Activated CD4-positive, alpha-beta memory T cell treated with anti-CD3 and anti-CD28 coated beads, Interleukin-2, amount 10 ng/mL, durations not matched to agents 7 days and 5 days (primary cell): ENCODE measurements around the gene CISD3. TPM values are rescaled to one million over a fixed set of nuclear protein-coding genes. Genes with fewer than 3 reads are reported as not detected.

Source experiments
- CTCF ChIA-PET: fragments of 350-600 bp; sonication (Branson Sonifier 250); formaldehyde crosslinking; loops from one replicate; lab custom pipeline; 2021; ENCODE audit warnings: antibody characterized with exemption, inconsistent platforms; lab: Charles Lee
- POLR2A ChIA-PET: fragments of 350-600 bp; sonication (Branson Sonifier 250); formaldehyde crosslinking; loops from one replicate; lab custom pipeline; 2021; ENCODE audit warnings: antibody characterized with exemption; lab: Charles Lee
- DNase-seq: peaks from one replicate; pipeline ENCODE4 v3.0.0-alpha.2; 2020
- H3K27ac Mint-ChIP-seq: one replicate; pipeline ENCODE4 v1.8.0; 2021; ENCODE audit warnings: mild to moderate bottlenecking, mixed read lengths
- H3K27me3 Mint-ChIP-seq: one replicate; pipeline ENCODE4 v1.8.0; 2021; ENCODE audit warnings: mixed read lengths
- H3K36me3 Mint-ChIP-seq: one replicate; pipeline ENCODE4 v1.8.0; 2021; ENCODE audit warnings: low read depth, mixed read lengths
- H3K4me1 Mint-ChIP-seq: one replicate; pipeline ENCODE4 v1.8.0; 2021; ENCODE audit warnings: mixed read lengths
- H3K4me3 Mint-ChIP-seq: one replicate; pipeline ENCODE4 v1.8.0; 2021; ENCODE audit warnings: mild to moderate bottlenecking, mixed read lengths
- H3K9me3 Mint-ChIP-seq: one replicate; pipeline ENCODE4 v1.8.0; 2021; ENCODE audit warnings: mixed read lengths
- total RNA-seq, 2 experiments: library from RNA; stranded (reverse); gene quantifications; one replicate each; pipeline ENCODE4 v1.2.3, GENCODE V29; 2021

CISD3 gene, protein sequence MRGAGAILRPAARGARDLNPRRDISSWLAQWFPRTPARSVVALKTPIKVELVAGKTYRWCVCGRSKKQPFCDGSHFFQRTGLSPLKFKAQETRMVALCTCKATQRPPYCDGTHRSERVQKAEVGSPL
- 10 to 100 TPM; 42.8 to 48.6 TPM for total RNA-seq

DNA sequence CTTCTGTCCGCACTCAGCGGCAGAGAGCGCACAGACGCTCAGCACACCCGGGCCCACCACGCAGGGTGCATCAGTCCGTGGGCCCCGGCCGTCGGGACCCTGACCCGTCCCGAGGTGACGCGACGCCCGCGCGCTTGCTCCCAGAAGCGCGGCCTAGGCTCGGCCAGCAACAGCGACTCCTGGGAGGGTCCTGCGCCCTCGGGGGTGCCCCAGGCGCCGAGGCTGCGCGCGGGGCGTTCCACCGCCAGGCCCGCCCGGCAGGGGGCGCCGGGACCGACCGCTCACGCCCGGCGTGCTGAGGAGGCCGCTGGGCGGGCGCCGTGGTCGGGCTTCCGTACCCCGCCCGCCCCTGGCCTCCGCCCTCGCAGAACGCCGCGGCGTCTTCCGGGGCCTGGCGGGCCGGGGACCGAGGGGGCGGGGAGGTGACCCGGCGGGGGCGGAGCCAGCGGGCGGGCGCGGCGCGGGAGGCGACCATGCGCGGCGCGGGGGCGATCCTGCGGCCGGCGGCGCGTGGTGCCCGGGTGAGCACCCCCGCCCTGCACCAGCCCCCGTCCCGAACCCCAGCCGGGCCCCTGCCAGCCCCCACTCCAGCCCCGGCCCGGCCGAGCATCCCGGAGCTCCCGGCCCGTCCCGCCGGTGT is at the start of gene CISD3:
TSS of gene CISD3 (plus strand) at position 456 of the 640 bp plus-strand sequence. CDS start at position 474, 18 bp downstream.
- peak; percentile 90 for DNase-seq
- H3K36me3 Mint-ChIP-seq, result peaks cover 41% of the 10 kb centered on the region
- POLR2A ChIA-PET, result interaction anchor here (0.9 to 16.6 kb wide), 11 partner anchors 13 to 124 kb away, joined by 3 to 419 read pairs (median 16); partner anchors contain the start of genes EPOP, MLLT6 and RPL23
- CTCF ChIA-PET, result interaction anchor here (1.3 to 2.6 kb wide), 4 partner anchors 23 to 52 kb away, joined by 3 to 18 read pairs (median 8); no protein-coding TSS in a partner anchor
- no peaks in the 10 kb centered on the region for H3K9me3 Mint-ChIP-seq
- peaks cover 78% of the 10 kb centered on the region for H3K4me1 Mint-ChIP-seq
- H3K27ac Mint-ChIP-seq, result peak within 1 kb of the TSS; percentile 100
- H3K4me3 Mint-ChIP-seq, result peak within 1 kb of the TSS; percentile 99
- H3K27me3 Mint-ChIP-seq, result no peaks in the 10 kb centered on the region

DNA sequence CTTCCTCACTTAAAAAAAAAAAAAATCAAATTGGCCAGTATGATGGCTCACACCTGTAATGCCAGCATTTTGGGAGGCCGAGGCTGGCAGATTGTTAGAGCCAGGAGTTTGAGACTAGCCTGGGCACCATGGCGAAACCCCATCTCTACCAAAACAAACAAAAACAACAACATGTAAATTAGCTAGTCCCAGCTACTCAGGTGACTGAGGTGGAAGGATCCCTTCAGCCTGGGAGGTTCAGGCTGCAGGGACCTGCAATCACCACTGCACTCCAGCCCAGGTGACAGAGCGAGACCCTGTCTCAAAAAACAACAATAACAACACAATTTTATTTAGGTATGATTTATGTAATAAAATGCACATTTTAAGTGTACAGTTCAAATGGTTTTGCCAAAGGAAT is 49.0 kb upstream of the CISD3 start:
- peaks cover 5% of the 10 kb centered on the region for H3K27me3 Mint-ChIP-seq
- no peak overlapping the region for H3K4me3 Mint-ChIP-seq
- no peak overlapping the region for H3K27ac Mint-ChIP-seq
- H3K4me1 Mint-ChIP-seq, result peaks cover 13% of the 10 kb centered on the region
- no peaks in the 10 kb centered on the region for H3K9me3 Mint-ChIP-seq
- POLR2A ChIA-PET, result interaction anchor here (1.7 kb wide), 1 partner anchor 24 kb away, joined by 8 read pairs; the partner anchor contains the start of gene MLLT6
- H3K36me3 Mint-ChIP-seq, result no peaks in the 10 kb centered on the region
- no peak for DNase-seq
- CTCF ChIA-PET, result interaction anchor here (0.7 to 1.9 kb wide), 7 partner anchors 11 to 563 kb away, joined by 3 to 12 read pairs (median 3); no protein-coding TSS in a partner anchor

DNA sequence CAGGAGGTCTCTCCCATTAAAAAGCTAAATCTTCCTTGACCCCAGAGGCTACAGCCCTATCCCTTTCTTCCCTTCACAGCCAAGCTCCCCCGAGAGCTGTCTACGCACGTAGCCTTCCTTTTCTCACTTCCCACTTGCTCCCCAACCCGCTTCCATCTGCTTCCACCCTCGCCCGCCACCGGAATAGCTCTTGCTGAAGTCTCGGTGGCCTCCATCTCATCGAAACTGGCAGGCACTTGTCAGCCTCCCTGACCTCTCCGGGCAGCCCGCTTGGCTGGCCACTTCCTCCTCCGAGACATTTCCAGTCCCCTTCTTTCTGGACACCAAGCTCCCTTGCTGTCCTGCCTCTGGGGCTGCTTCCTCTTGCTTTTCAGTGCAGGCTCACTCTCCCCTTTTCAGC is 44.6 kb upstream of the CISD3 start:
- Mint-ChIP-seq H3K4me1 (no peaks in the 10 kb centered on the region), H3K9me3 (no peaks in the 10 kb centered on the region), H3K4me3 (no peak overlapping the region), H3K36me3 (no peaks in the 10 kb centered on the region), H3K27me3 (peaks cover 9% of the 10 kb centered on the region), H3K27ac (no peak overlapping the region)
- CTCF ChIA-PET, result no interaction called here
- no peak for DNase-seq
- POLR2A ChIA-PET, result no interaction called here

DNA sequence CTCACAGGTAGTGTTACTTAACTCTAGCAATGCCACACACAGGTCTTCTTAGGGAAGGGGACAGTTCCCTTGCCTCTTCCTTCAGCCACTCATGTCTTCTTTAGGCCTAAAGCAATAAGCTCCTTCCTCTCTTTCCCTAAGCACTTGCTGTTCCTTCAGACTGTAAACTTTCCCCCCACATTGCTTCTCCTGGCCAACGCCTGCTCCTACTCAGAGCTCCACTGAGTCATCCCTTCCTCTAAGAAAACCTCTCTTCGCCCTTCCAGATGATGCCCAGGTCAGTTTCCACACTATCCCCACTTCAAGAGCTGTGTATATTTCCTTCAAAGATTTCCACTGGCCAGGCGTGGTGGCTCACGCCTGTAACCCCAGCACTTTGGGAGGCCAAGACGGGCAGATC is 42.9 kb upstream of the CISD3 start:
- H3K9me3 Mint-ChIP-seq, result no peaks in the 10 kb centered on the region
- H3K4me1 Mint-ChIP-seq, result no peaks in the 10 kb centered on the region
- ChIA-PET CTCF (interaction anchor here (0.7 to 1.4 kb wide), 7 partner anchors 18 to 211 kb away, joined by 3 to 4 read pairs (median 3); partner anchors contain the start of gene MLLT6), POLR2A (interaction anchor here (1.5 to 2.0 kb wide), 2 partner anchors 8 to 17 kb away, joined by 3 to 6 read pairs; partner anchors contain the start of gene MLLT6)
- H3K4me3 Mint-ChIP-seq, result no peak overlapping the region
- no peak overlapping the region for H3K27ac Mint-ChIP-seq
- DNase-seq, result no peak
- peaks cover 14% of the 10 kb centered on the region for H3K27me3 Mint-ChIP-seq
- H3K36me3 Mint-ChIP-seq, result no peaks in the 10 kb centered on the region

DNA sequence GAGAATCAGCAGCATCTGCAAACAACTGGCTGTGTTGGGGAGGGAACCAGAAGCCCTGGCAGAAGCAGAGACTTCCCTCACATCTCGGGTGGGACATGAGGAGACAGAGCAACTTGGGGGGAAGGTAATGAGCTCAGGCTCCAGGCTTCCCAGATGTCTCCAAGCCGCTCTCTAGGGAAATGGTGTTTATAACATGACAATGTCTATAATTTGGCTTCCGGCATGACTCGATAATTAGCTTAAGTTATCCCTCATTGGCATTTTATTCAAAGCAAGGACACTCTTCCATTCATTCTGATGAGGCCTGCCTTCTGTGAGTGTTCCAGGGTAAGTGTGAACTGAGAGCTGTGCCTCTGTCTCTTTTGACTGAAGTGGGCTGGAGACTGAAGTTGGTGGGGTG is 39.8 kb upstream of the CISD3 start:
- Mint-ChIP-seq H3K4me1 (no peaks in the 10 kb centered on the region), H3K9me3 (no peaks in the 10 kb centered on the region), H3K27ac (no peak overlapping the region), H3K36me3 (no peaks in the 10 kb centered on the region), H3K27me3 (peaks cover 11% of the 10 kb centered on the region), H3K4me3 (no peak overlapping the region)
- ChIA-PET POLR2A (interaction anchor here (1.2 kb wide), 1 partner anchor 14 kb away, joined by 3 read pairs; no protein-coding TSS in a partner anchor), CTCF (interaction anchor here (1.1 to 1.6 kb wide), 2 partner anchors 14 to 28 kb away, joined by 3 read pairs; no protein-coding TSS in a partner anchor)
- no peak for DNase-seq

DNA sequence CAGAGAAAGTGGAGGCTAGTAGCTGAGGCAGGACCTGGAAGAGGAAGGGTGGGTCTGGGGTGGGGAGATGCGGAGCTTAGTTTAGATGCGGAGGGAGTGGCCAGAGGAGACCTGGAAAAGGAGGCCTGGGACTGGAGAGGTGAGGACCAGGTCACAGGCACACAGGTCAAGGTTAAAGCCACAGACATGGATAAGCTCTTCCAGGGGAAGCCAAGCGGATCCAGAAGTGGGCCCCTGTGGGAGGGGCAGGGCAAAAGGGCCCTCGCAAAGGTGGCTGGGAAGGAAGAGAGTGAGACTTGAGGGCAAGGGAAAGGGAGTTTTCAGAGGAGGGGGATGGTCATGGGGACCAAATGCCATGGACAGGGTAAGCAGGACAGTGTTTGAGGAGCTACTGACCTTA is 39.0 kb upstream of the CISD3 start:
- Mint-ChIP-seq H3K27ac (no peak overlapping the region), H3K27me3 (peaks cover 9% of the 10 kb centered on the region), H3K36me3 (no peaks in the 10 kb centered on the region), H3K4me1 (peaks cover 2% of the 10 kb centered on the region), H3K4me3 (no peak overlapping the region), H3K9me3 (no peaks in the 10 kb centered on the region)
- ChIA-PET POLR2A (interaction anchor here (1.2 to 2.0 kb wide), 2 partner anchors 13 to 37 kb away, joined by 3 to 5 read pairs; no protein-coding TSS in a partner anchor), CTCF (interaction anchor here (1.7 kb wide), 1 partner anchor 14 kb away, joined by 7 read pairs; no protein-coding TSS in a partner anchor)
- DNase-seq, result no peak

DNA sequence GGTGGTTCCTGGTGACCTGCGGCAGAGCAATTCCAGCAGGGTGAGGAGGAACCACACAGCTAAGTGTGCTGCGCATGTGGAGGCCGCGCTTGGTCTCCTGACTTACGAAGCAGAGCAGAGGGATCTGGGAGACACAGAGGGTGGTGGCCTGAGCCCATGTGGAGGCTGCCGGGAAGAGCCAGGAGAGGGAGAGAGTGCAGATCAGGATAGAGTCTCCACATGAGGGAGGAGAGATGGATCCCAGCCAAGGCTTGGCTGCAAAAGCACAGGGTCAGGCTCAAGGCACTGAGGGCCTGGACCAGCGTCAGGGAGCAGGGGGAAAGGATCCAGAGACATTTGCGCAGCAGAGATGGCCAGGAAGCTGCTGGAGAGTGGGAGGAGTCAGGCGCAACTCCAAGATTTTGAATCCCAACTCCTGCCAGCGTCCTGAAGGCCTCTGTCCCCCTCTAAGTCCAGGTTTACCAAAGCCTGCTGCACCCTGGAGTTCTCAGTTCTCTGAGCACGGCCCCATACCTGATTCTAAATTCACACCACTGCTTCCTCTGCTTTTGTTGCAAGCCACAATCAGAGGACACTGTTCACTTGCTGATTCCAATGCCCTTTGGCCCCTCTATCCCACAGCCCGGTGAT is 36.3 kb upstream of the CISD3 start:
- H3K4me1 Mint-ChIP-seq, result peaks cover 20% of the 10 kb centered on the region
- DNase-seq, result no peak
- no peaks in the 10 kb centered on the region for H3K9me3 Mint-ChIP-seq
- POLR2A ChIA-PET, result interaction anchor here (1.2 kb wide), 1 partner anchor 11 kb away, joined by 4 read pairs; the partner anchor contains the start of gene MLLT6
- H3K4me3 Mint-ChIP-seq, result no peak overlapping the region
- peaks cover 6% of the 10 kb centered on the region for H3K27me3 Mint-ChIP-seq
- no peaks in the 10 kb centered on the region for H3K36me3 Mint-ChIP-seq
- H3K27ac Mint-ChIP-seq, result no peak overlapping the region
- CTCF ChIA-PET, result no interaction called here

DNA sequence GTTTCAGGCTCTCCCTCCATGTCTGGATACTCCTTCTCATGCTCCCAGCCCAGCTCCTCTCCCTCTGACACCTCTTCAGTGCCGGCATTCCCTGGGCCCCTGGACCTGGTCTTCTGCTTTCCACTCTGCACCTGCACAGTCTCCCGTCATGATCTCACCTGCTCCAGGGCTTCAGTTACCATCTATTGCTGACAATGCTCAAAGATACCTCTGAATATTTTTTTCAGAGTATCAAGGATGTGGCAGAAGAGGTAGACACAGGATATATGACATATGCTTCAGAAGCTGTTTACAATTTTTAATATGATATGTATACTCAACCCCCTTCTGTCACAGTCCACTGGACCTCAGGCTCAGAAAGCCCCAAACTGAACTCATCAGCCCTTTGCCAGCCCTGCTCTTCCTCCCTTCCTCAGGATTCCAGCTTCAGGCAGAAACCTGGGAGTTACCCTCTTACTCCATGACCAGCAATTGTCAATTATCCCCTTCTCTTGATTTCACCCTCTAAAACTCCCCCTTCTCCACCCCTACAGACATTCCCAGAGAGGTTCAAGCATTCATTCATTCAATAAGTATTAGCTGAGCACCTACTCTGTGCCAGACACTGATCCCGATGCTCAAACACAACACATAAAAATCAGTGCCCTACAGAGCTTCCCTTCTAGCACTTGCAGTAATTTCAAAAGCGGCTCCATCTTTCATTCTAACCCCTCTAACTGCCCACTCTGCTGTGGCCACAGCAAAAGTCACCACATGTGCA is 32.9 kb upstream of the CISD3 start:
- H3K27me3 Mint-ChIP-seq, result no peaks in the 10 kb centered on the region
- peaks cover 44% of the 10 kb centered on the region for H3K4me1 Mint-ChIP-seq
- H3K9me3 Mint-ChIP-seq, result no peaks in the 10 kb centered on the region
- H3K27ac Mint-ChIP-seq, result peak overlapping the region; percentile 78
- H3K4me3 Mint-ChIP-seq, result no peak overlapping the region
- H3K36me3 Mint-ChIP-seq, result no peaks in the 10 kb centered on the region
- ChIA-PET CTCF (interaction anchor here (1.0 to 1.1 kb wide), 3 partner anchors 9 to 72 kb away, joined by 3 to 7 read pairs (median 5); no protein-coding TSS in a partner anchor), POLR2A (interaction anchor here (1.2 to 3.3 kb wide), 3 partner anchors 9 to 31 kb away, joined by 6 to 16 read pairs (median 11); partner anchors contain the start of gene MLLT6)
- no peak for DNase-seq

DNA sequence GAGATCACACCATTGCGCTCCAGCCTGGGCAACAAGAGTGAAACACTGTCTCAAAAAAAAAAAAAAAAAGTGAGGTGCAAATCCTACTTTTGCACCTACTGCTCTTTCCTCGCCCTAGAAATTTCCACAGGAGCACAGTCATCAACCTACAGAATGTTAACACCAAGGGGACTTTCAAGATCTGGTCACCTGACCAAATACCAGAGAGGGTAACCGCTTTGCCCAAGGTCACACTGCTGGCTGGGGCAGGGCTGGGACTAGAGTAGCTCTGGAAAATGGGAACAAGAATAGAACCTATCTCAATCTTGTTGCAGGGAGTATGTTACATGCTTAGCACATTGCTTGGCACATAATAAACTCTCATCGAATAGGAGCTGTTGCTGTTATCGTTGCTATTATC is 31.4 kb upstream of the CISD3 start:
- Mint-ChIP-seq H3K27me3 (no peaks in the 10 kb centered on the region), H3K4me1 (peaks cover 44% of the 10 kb centered on the region), H3K36me3 (peaks cover 4% of the 10 kb centered on the region), H3K4me3 (no peak overlapping the region), H3K27ac (no peak overlapping the region), H3K9me3 (no peaks in the 10 kb centered on the region)
- POLR2A ChIA-PET, result interaction anchor here (1.0 to 13.2 kb wide), 3 partner anchors 22 to 36 kb away, joined by 3 to 419 read pairs (median 9); no protein-coding TSS in a partner anchor
- CTCF ChIA-PET, result interaction anchor here (0.9 to 1.4 kb wide), 2 partner anchors 22 to 30 kb away, joined by 3 to 6 read pairs; no protein-coding TSS in a partner anchor
- no peak for DNase-seq

DNA sequence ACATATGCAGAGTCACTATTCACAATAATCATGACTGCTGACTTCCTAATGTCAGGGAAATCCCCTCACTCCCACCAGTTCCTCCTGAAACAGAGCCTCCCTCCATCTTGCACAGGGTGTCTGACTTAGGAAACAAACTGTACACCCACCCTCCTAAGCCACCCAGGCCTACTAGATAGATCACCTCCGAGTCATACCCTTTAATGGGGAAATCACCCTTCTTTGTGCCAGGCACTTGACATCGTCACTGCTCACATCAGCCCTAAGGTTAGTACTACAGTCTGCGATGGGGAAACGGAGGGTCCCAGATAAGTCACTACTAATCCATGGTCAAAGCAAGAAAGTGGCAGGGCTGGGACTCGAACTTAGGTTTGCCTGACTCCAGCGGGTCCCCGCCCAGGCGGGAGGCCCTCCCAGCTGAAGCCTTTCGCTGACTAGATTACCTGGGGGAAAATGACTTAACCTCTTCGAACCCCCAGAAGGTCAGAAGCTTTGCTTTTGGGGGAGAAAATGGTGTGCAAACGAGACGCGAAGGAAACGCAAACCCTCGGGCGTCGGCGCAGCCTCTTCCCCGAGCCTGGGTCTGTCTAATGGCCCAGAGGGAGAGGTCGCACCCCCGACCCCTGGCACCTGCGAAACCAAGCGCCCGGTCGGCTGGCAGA is 28.5 kb upstream of the CISD3 start:
- peak overlapping the region; percentile 99 for H3K27ac Mint-ChIP-seq
- DNase-seq, result peak; percentile 75
- H3K36me3 Mint-ChIP-seq, result peaks cover 20% of the 10 kb centered on the region
- no peaks in the 10 kb centered on the region for H3K9me3 Mint-ChIP-seq
- H3K4me3 Mint-ChIP-seq, result peak overlapping the region; percentile 69
- POLR2A ChIA-PET, result interaction anchor here (1.0 to 13.2 kb wide), 9 partner anchors 9 to 168 kb away, joined by 3 to 419 read pairs (median 7); partner anchors contain the start of genes EPOP, LASP1 and PSMB3
- CTCF ChIA-PET, result interaction anchor here (0.7 to 2.5 kb wide), 5 partner anchors 24 to 143 kb away, joined by 3 to 12 read pairs (median 3); partner anchors contain the start of gene CISD3
- no peaks in the 10 kb centered on the region for H3K27me3 Mint-ChIP-seq
- H3K4me1 Mint-ChIP-seq, result peaks cover 47% of the 10 kb centered on the region

DNA sequence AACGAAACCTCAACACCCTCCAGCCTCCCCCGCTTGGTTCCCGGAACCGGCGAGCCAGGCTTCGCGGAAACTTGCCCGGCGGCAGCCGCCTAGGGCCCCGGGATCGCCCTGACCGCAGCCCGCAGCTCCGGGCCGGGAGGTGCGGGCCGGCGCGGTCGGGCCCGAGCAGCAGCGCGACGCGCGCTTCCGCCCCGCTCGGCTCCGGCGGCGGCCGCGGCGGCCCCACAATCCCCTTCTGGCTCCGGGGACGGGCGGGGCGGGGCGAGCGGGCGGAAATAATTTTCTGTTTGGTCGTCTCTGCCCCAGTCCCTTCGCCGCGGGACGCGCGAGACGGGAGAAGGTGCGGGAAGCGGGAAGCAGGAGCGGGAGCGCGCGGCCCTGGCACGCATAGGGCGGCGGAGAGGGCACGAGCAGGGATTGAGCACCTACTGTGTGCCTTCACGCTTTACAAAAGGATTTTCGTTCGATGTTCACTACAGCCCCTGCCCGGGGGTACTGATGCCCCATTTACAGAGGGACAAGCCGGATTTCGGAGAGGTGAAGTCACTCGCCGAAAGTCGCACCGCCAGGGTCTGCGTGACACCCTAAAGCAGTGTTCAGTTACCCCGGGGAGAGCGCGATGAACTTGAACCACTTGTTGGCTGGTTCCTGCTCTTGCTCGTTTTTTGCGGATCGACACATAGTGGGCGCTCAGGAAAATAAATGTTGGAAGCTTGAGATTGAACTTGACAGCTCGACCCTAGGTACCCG is 27.8 kb upstream of the CISD3 start:
- ChIA-PET POLR2A (interaction anchor here (1.0 to 13.2 kb wide), 10 partner anchors 8 to 167 kb away, joined by 3 to 419 read pairs (median 8); partner anchors contain the start of genes EPOP, LASP1 and PSMB3), CTCF (interaction anchor here (0.7 to 2.5 kb wide), 4 partner anchors 25 to 33 kb away, joined by 3 to 12 read pairs (median 6); partner anchors contain the start of gene CISD3)
- DNase-seq, result peak; percentile 86
- Mint-ChIP-seq H3K4me1 (peaks cover 46% of the 10 kb centered on the region), H3K36me3 (peaks cover 27% of the 10 kb centered on the region), H3K27ac (peak overlapping the region; percentile 99), H3K27me3 (no peaks in the 10 kb centered on the region), H3K4me3 (peak overlapping the region; percentile 87), H3K9me3 (no peaks in the 10 kb centered on the region)
